Esophagus squamous epithelium (tissue), 4 donors: ENCODE results near the gene GLB1L3.

Source experiments
- POLR2A ChIP-seq, 4 donors: fragments of 450-650 bp; IDR thresholded peaks; one replicate each; pipeline ENCODE4 v1.6.1; 2017; ENCODE audit warnings: antibody characterized with exemption in 4 of 4, mild to moderate bottlenecking in 4 of 4, moderate library complexity in 3 of 4
- TF ChIP-seq, protein P1 (sequence below), 6 experiments: fragments of 450-650 bp in 4 of 6; fragments of 200-600 bp in 2 of 6; sonication (generic) in 2 of 6; IDR thresholded peaks; one replicate each; pipeline ENCODE4 v1.5.1; 2016 to 2019; ENCODE audit warnings: antibody characterized with exemption in 6 of 6, mild to moderate bottlenecking in 4 of 6, moderate library complexity in 4 of 6

DNA sequence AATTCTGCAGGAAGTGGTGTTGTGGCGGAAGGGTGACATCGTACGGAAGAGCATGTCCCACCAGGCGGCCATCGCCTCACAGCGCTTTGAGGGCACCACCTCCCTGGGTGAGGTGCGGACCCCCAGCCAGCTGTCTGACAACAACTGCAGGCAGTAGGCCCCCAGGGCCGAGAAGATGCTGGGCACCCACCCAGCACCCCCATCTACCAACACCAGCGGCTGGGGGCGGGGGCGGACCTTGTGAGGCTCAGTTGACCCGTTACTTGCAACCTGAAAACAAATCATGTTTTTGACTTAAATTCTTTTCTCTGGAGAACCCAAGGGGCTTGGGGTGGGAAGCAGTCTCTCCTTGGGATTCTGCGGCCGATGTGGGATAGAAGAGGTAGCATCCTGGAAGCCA is 30.7 kb upstream of the GLB1L3 start:
- TF ChIP-seq, protein P1, sequence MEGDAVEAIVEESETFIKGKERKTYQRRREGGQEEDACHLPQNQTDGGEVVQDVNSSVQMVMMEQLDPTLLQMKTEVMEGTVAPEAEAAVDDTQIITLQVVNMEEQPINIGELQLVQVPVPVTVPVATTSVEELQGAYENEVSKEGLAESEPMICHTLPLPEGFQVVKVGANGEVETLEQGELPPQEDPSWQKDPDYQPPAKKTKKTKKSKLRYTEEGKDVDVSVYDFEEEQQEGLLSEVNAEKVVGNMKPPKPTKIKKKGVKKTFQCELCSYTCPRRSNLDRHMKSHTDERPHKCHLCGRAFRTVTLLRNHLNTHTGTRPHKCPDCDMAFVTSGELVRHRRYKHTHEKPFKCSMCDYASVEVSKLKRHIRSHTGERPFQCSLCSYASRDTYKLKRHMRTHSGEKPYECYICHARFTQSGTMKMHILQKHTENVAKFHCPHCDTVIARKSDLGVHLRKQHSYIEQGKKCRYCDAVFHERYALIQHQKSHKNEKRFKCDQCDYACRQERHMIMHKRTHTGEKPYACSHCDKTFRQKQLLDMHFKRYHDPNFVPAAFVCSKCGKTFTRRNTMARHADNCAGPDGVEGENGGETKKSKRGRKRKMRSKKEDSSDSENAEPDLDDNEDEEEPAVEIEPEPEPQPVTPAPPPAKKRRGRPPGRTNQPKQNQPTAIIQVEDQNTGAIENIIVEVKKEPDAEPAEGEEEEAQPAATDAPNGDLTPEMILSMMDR (IDR thresholded peaks at IDR 0.05) = no peak
- no peak for TF ChIP-seq POLR2A (IDR thresholded peaks at IDR 0.05)
